ENCODE measurements around the gene PDLIM4.

- TF ChIP-seq CTCF (optimal IDR thresholded peaks at IDR 0.05 in 1 of 3, IDR thresholded peaks at IDR 0.05 in 1 of 3, conservative IDR thresholded peaks at IDR 0.05 in 1 of 3; ENCODE audit: extremely low read depth in 1 of 3, insufficient read depth in 2 of 3, low read length in 3 of 3) (no peak), EZH2 (IDR thresholded peaks at IDR 0.05; ENCODE audit: low read length) (no peak)
These were observed 45.7 kb upstream of the PDLIM4 start for GRCh38 chr5:132211787-132212186.

Data from keratinocyte (primary cell).